Skeletal muscle cell (primary cell): ENCODE results near the gene CYTH4.

ENCODE experiments used
- DNase-seq: peaks from one replicate; pipeline ENCODE4 v3.0.0-alpha.2; 2010; ENCODE audit warnings: low read depth
- H3K4me3 ChIP-seq: 2 replicates; pipeline ENCODE4 v1.5.1; 2011; ENCODE audit warnings: low read depth, mild to moderate bottlenecking, control low read depth, low read length, moderate library complexity

Gene CYTH4

DNA sequence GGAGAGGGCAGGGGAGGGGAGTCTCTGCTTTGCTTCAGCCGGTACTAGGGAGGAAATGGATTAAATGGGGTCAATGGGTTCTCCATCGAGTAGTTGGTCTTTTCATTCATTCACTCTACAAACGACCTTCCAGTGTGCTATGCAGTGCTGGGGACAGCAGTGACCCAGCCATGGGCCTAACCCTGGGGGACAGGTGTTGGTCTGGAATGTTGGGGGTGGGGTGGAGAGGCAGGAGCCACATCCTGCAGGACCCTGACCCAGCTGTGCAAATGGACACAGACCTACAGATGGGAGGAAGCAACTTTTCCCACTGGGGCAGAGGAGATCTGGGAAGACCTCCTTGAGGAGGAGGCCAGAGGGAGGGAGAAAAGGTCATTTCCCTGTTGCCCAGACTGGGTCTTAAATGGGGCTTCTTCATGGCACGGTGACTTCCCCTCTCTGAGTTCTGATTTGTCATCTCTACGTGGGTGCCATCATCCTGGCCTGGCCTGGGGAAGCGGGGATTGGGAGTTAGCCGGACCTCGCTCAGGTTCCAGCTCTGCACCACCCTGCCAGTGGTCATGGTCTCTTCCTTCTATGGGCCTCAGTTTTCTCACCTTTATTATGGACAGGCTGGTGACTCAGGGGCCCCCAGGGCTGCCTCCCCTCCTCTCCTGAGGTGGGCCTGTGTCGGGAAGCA lies 2.0 kb downstream of the CYTH4 start:
- DNase-seq = no peak
- no peak overlapping the region for H3K4me3 ChIP-seq

GRCh38 chr22:37284805-37285355 lies 2.6 kb downstream of the CYTH4 start:
- no peak for DNase-seq
- no peak overlapping the region for H3K4me3 ChIP-seq

DNA sequence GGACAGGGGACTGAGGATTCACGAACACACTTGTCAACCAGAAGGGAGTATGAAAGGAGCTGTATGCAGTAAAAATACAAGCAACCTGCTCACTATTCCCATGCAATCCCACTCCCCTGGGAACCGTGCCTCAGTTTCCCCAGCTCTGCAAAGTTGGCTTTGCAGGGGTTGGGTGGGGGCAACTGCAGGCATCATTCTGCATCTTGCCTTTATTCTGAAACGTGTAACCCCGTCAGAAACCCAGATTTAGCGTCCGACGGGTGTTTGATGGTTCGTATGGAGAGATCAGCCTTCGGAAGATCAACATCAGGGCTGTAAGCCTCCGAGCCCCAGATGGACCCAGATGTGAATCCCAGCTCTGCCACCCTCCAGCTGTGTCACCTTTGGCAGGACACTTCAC lies 3.6 kb downstream of the CYTH4 start:
- no peak for DNase-seq
- no peak overlapping the region for H3K4me3 ChIP-seq

GRCh38 chr22:37287550-37287951 lies 5.2 kb downstream of the CYTH4 start:
- H3K4me3 ChIP-seq = no peak overlapping the region
- no peak for DNase-seq

DNA sequence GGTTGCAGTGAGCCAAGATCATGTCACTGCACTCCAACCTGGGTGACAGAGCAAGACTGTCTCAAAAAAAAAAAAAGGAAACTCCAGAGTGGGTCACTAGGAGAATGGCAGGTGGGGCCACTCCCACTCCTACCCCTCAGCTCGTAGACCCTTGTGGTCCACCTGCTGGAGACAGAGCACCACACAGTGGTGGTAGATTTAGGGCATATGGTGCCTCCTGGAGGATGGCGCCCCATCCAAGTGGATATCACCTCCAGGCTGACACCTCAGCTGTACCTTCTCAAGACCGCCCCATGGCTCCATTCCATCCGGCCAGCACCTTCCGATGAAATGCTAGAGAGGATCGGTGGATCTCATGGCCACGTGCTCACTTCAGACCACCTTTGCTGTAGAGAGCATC lies 6.2 kb downstream of the CYTH4 start:
- H3K4me3 ChIP-seq = no peak overlapping the region
- DNase-seq = no peak

GRCh38 chr22:37289156-37289735 lies 6.9 kb downstream of the CYTH4 start:
- no peak for DNase-seq
- no peak overlapping the region for H3K4me3 ChIP-seq

GRCh38 chr22:37290737-37291136 lies 8.4 kb downstream of the CYTH4 start:
- H3K4me3 ChIP-seq = no peak overlapping the region
- DNase-seq = peak; percentile 43

DNA sequence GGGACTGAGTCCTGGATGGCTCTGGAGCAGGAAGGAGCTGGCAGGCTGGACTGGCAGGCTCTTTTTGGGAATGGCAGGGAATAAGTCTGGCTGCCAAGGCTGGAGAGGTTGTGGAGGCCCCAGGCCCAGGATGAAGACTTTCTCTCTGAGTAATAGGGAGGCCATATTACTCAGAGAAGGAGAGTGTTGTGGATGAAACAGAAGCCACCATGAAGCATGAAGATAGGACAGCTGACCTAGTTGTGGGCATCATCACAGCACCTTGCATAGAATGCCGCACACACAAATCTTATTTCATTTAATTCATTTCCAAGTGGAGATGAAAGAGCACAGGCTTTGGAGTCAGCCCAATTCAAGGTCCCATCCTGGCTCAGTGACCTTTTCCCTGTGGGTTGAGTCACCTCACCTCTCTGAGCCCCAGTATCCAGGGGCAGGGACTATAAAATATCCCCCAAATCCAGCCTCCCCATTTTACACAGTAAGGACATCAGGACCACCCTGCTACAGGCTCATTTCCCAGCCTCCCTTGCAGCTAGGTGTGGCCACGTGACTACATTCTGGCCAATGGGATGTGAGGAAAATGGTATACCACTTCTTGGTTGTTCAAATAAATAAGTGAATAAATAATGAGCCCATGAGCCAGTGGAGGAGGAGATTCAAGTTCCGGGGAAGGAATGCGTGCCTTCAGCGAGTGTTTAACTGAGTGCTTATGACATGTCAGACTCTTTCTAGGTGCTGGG lies 9.4 kb downstream of the CYTH4 start:
- DNase-seq = no peak
- H3K4me3 ChIP-seq = no peak overlapping the region

DNA sequence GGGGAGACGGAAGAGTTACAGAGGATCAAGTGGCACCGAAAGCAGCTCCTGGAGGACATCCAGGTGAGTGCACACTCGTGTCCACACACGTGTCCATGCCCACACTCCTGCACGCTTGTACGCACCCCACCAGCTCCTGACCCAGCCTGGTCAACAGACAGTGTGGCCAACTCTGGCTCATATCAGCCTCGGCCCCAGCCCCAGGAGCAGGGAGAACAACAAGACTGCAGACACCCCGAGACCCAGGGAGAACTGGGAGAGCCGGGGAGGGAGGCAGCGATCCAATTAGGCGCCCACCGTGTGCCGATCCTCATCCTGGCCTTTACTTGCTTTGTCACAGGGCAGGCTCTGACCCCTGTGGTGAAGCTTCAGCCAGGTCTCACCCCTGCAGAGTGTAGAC lies 10.3 kb downstream of the CYTH4 start:
- DNase-seq = no peak
- no peak overlapping the region for H3K4me3 ChIP-seq

GRCh38 chr22:37293172-37293571 lies 10.9 kb downstream of the CYTH4 start:
- DNase-seq = no peak
- H3K4me3 ChIP-seq = no peak overlapping the region

GRCh38 chr22:37294747-37295146 lies 12.4 kb downstream of the CYTH4 start:
- no peak for DNase-seq
- H3K4me3 ChIP-seq = no peak overlapping the region

DNA sequence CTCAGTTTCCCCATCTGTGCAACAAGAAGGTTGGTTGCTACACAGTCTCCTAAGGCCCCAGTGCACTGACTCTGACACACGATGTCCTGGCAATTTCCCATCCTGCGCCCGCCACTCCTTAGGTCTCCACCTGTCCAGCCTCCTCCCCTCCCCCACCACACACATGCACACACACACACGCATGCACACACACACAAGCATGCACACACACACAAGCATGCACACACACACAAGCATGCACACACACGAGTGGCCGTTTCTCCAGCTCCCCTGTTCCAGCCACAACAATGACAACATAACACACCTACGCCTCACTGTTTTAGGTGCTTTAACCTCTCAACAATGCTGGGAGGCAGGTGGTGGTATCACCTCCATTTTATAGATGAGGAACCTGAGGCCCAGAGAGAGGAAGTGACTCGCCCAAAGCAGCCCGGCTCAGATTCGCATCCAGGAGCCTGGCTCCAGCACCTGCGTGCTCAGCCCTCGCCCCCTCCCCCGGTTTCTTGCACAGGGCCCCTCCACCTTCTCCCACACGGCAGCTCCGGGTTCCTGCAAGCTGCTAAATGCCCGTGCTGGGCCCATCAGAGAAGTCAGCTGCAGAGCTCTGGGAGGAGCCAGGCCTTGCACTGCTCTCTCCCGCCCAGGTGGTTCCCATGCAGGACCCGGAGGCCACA lies 13.0 kb downstream of the CYTH4 start:
- no peak overlapping the region for H3K4me3 ChIP-seq
- DNase-seq = no peak

DNA sequence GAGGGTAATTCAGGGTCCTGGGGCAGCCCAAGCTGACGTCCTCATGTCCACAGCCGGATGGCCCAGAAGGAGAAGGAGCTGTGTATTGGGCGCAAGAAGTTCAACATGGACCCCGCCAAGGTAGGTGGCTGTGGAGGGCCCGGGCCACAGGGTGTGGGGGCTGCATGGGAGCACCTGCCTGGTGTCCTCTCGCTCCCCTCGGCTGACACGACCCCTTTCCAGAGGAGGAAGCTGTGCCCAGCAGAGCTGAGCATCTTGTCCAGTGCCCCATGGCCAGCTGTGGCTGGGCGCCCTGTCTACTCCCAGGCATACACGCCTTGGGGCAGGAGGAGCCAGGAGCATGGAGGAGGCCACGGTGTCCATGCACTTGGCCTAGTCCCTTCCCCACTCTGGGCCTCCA lies 13.6 kb downstream of the CYTH4 start:
- H3K4me3 ChIP-seq = no peak overlapping the region
- DNase-seq = no peak

DNA sequence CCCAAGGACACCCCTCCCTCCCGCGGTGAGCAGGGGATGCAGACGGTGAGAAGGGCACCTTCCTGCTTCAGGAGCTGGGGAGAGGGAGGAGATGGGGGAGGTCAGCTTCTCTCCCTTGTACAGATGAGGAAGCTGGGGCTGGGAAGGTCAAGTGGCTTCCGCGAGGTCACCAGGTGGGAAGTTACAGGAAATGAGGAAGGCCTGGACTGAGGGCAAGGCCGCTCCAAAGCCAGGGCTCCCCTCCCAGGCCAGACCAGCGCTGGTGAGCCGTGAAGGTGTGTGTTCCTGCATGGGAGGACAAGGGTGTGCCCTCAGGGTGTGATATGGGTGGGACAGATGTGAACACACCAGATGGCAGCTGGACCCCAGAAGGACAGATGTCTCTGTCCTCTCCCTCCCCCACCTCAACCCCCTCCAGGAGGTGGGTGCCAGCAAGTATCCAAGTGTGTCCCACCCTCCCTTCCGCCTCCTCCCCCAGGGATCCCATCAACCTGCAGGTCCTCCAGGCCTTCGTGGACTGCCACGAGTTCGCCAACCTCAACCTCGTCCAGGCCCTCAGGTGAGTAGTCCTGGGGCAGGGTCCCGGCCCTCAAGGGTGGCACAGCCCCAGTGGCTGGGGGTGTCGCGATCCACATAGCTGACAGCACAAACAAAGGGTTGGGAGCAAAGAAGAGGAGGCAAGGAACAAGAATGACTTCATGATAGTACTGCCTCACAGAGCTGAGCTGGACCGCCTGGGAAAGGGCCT lies 16.6 kb downstream of the CYTH4 start:
- DNase-seq = no peak
- no peak overlapping the region for H3K4me3 ChIP-seq

DNA sequence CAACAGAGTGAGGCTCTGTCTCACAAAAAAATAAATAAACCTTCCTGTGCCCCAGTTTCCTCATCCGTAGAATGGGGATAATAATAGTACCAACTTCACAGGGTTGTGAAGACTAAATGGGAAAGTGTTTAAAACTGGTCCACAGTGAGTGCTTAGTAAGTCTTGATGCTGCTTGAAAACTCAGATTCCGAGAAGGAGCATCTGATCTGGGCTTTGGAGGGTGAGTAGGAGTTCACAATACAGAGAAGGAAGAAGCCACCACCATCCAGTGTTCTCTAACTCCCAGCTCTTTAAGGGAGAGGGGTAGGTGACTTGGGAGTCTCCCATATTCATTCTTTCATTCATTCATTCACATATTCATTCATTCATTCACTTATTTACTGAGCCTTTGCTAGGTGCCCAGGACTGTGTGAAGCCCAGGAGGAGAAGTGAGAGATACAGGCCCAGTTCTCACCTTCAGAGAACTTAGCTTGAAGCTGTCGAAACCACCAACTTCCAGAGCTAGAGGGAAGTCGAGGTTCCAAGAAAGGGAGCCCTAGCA lies 17.7 kb downstream of the CYTH4 start:
- no peak overlapping the region for H3K4me3 ChIP-seq
- no peak for DNase-seq

DNA sequence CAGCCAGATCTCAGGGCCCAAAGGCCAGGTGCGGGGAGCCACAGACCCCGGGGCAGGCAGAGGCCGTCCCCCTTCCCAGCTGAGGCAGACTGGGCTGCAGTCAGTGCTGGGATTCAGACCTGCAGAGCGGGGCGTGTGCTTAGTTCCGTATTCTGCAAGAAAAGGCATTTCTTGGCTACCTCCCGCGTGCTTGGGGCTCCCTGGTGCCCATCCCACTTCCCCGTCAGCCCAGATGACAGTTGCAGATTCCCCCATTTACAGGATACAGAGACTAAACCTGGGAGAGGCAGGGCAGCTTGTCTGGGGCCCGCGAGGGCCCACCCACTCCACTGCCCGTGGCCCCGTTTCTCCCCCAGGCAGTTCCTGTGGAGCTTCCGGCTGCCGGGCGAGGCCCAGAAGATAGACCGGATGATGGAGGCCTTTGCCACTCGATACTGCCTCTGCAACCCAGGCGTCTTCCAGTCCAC lies 18.3 kb downstream of the CYTH4 start:
- no peak for DNase-seq
- H3K4me3 ChIP-seq = no peak overlapping the region

DNA sequence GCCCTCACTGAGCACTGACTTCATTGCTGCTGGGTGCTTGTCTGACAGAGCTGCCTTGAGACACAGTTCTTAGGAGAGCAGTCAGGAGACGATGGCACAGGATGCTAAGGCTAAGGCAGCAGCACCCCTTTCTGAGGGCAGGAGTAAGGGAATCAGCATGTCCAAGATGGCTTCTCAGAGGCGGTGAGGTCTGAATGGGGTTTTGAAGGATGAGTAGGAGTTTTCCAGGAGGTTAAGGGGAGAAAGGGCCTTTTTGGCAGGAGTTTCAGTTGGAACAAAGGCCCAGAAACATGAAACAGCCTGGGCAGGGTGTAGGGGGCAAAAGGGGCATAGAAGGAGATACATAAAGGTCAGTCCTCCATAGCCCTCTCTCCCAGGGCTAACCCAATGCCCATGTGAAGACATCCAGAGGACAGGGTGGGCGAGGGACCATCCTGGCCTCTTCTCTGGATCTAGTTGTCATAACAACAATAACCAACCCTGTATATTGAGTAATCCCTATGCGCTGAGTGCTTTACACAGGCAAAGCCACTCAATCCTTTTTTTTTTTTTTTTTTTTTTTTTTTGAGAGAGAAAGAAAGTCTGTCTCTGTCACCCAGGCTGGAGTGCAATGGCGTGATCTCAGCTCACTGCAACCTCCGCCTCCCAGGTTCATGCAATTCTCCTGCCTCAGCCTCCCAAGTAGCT lies 19.0 kb downstream of the CYTH4 start:
- no peak for DNase-seq
- no peak overlapping the region for H3K4me3 ChIP-seq

GRCh38 chr22:37302674-37303555 lies 20.6 kb downstream of the CYTH4 start:
- DNase-seq = no peak
- no peak overlapping the region for H3K4me3 ChIP-seq
